ENCODE results near the gene CMTM6. TPM values are rescaled to one million over a fixed set of nuclear protein-coding genes. Genes with fewer than 3 reads are reported as not detected.
"Not testable (repeated sequence)": the region's sequence is repeated elsewhere in the genome, so short reads cannot be mapped to it uniquely, and the experiment has no call there.

The CMTM6 gene
- total and polyA plus RNA-seq, 7 donors = 19.9 to 82.0 (median 37.7) TPM

DNA sequence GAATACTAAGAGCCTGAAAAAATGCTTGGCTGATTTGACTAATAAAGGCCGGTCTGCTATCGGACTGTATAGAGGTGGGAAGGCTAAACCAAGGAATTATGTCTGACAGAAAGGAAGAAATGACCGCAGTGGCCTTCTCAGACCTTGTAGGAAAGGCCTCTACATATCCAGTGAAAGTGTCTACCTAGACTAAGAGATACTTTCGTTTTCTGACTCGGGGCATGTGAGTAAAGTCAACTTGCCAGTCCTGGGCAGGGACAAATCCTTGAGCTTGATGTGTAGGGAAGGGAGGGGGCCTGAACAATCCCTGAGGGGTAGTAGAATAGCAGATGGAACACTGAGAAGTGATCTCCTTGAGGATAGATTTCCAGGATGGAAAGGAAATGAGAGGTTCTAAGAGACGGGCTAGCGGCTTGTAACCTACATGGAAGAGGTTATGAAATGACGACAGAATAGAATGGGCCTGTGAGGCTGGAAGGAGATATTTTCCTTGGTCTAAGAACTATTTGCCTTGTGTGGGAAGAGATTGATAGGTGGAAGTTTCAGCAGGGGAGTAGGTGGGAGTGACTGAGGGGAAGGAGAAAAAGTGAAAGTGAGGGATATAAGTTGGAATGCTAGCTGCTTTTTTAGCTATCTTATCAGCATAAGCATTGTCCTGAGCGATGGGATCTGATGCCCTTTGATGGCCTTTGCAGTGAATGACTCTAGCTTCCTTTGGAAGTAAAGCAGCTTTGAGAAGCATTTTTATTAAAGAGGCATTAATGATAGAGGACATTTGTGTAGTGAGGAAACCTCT is 40.3 kb downstream of the CMTM6 start:
- H3K27me3 ChIP-seq; H3K4me1 ChIP-seq; H3K27ac ChIP-seq; DNase-seq; H3K36me3 ChIP-seq; intact Hi-C loops (cut with DNase I); H3K4me3 ChIP-seq; H3K9me3 ChIP-seq: not testable (repeated sequence)
- WGBS, 2 donors = 70 to 77% methylated on average over 7 to 8 of the region's 9 CpGs

DNA sequence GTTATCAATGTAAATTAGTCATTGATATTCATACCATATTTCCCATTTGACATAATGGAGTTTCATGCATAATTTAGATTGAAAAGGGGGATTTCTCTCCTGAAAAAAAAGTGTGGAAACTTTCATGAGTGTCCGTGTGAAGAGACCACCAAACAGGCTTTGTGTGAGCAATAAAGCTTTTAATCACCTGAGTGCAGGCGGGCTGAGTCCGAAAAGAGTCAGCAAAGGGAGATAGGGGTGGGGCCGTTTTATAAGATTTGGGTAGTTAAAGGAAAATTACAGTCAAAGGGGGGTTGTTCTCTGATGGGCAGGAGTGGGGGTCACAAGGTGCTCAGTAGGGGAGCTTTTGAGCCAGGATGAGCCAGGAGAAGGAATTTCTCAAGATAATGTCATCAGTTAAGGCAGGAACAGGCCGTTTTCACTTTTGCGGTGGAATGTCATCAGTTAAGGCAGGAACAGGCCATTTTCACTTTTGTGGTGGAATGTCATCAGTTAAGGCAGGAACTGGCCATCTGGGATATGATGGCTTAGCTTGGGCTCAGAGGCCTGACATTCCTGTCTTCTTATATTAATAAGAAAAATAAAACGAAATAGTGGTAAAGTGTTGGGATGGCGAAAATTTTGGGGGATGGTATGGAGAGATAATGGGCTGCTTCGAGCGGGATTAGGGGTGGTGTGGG is 41.7 kb downstream of the CMTM6 start:
- H3K36me3 ChIP-seq; H3K27me3 ChIP-seq; H3K4me1 ChIP-seq; intact Hi-C loops (cut with DNase I); H3K9me3 ChIP-seq; DNase-seq; H3K4me3 ChIP-seq; H3K27ac ChIP-seq: not testable (repeated sequence)
- 79 to 80% methylated on average over 10 of the region's 10 CpGs for WGBS, 2 donors

DNA sequence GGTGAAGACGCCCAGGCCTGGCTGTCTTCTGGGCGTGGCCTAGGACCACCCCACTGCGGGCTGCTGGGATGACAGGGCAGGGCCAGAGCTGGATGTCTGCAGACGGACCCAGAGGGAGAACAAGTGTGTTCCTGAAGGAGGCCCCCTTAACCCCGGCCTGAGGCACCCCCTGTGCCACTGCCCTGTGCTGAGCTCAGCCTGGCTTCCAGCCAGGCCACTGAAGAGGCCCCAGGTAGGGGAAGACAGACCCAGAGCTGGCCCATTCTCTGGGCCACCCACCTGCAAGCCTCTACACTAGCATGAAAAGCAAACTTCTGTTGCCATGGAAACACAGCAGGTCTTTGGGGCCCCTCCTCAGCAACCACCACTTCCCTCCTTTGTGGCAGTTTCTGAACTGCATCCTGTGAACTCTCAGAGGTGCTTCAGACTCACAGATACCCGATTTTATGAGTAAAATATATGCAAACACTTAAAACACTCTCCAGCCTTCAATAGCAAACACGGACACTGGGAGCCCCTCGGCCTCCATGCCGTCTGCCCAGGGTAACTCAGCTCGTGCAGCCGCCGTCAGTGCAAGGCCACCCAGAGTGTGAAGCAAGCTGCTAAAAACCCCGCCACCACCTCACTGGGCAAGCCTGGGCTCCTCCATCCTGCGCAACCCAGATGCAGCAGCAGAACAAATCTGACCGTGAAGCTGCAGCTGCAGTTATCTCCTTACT is 42.5 kb downstream of the CMTM6 start:
- Histone ChIP-seq H3K4me1 (no peaks in the 10 kb centered on the region), H3K4me3 (no peak overlapping the region), H3K27me3 (no peaks in the 10 kb centered on the region), H3K9me3 (no peaks in the 10 kb centered on the region), H3K27ac (no peak overlapping the region), H3K36me3 (no peaks in the 10 kb centered on the region)
- intact Hi-C loops (cut with DNase I) = no loop called here
- 50 to 78% methylated on average over 15 of the region's 15 CpGs for WGBS, 2 donors
- no peak for DNase-seq
- TF ChIP-seq EP300 (IDR thresholded peaks at IDR 0.05) (no peak), POLR2AphosphoS5 (IDR thresholded peaks at IDR 0.05) (no peak), POLR2A (IDR thresholded peaks at IDR 0.05) (no peak)
- TF ChIP-seq, protein P1, sequence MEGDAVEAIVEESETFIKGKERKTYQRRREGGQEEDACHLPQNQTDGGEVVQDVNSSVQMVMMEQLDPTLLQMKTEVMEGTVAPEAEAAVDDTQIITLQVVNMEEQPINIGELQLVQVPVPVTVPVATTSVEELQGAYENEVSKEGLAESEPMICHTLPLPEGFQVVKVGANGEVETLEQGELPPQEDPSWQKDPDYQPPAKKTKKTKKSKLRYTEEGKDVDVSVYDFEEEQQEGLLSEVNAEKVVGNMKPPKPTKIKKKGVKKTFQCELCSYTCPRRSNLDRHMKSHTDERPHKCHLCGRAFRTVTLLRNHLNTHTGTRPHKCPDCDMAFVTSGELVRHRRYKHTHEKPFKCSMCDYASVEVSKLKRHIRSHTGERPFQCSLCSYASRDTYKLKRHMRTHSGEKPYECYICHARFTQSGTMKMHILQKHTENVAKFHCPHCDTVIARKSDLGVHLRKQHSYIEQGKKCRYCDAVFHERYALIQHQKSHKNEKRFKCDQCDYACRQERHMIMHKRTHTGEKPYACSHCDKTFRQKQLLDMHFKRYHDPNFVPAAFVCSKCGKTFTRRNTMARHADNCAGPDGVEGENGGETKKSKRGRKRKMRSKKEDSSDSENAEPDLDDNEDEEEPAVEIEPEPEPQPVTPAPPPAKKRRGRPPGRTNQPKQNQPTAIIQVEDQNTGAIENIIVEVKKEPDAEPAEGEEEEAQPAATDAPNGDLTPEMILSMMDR (IDR thresholded peaks at IDR 0.05) = no peak

DNA sequence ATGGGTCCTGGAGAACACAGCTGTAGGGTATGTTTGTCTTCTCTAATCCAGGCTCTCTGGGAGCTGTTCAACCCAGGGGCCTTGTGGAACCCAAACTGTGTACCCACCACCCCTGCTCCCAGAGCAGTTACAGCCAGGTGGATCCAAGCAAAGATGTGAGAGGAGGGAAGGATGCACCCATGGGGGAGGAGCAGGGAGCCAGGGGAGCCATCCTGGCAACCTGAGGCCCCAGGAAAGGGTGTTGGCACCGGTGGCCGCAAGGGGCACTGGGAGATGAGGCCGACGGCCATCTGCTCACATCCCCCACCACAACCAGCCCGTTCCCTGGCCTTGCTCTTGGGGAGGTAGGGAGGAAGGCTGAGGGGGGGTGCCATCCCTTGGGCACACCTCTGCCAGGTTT is 43.2 kb downstream of the CMTM6 start:
- WGBS, 2 donors = 81 to 93% methylated on average over 5 of the region's 5 CpGs
- DNase-seq = no peak
- Histone ChIP-seq H3K9me3 (no peaks in the 10 kb centered on the region), H3K27ac (no peak overlapping the region), H3K36me3 (no peaks in the 10 kb centered on the region), H3K4me3 (no peak overlapping the region), H3K4me1 (no peaks in the 10 kb centered on the region), H3K27me3 (no peaks in the 10 kb centered on the region)
- TF ChIP-seq POLR2A (IDR thresholded peaks at IDR 0.05) = no peak
- TF ChIP-seq, protein P1 (IDR thresholded peaks at IDR 0.05) = no peak
- no peak for TF ChIP-seq EP300 (IDR thresholded peaks at IDR 0.05)
- no peak for TF ChIP-seq POLR2AphosphoS5 (IDR thresholded peaks at IDR 0.05)
- intact Hi-C loops (cut with DNase I) = no loop called here

DNA sequence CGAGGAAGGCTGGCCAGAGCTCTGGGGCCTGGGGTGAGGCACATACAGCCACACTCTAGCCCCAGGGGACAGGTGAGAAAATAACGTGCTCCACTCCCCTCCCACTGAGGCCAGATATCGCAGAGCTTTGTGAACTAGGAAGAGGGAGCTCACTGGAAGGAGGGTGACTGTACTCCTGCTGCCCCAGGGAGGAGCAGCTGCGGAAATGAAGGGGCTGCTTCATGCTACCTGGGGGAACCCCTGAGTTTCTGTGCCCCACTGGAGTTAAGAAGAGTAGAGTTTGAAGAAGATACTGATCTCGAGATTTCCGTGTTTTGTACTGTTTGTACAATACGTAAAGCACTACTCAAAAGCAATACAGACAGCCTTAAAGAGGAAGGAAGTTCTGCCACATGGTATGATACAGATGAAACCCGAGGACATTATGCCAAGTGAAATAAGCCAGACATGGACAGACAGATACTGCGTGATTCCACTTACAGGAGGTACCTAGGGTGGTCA is 44.6 kb downstream of the CMTM6 start:
- Histone ChIP-seq H3K4me1 (no peaks in the 10 kb centered on the region), H3K36me3 (no peaks in the 10 kb centered on the region), H3K27ac (peak overlapping the region in 1 of 4 donors; percentile 16), H3K9me3 (no peaks in the 10 kb centered on the region), H3K27me3 (no peaks in the 10 kb centered on the region), H3K4me3 (no peak overlapping the region)
- intact Hi-C loops (cut with DNase I) = no loop called here
- no peak for TF ChIP-seq EP300 (IDR thresholded peaks at IDR 0.05)
- TF ChIP-seq POLR2A (IDR thresholded peaks at IDR 0.05) = no peak
- TF ChIP-seq, protein P1 (IDR thresholded peaks at IDR 0.05) = no peak
- no peak for TF ChIP-seq POLR2AphosphoS5 (IDR thresholded peaks at IDR 0.05)
- no peak for DNase-seq
- WGBS, 2 donors = 43 to 80% methylated on average over 9 of the region's 9 CpGs

All from sigmoid colon (tissue), 7 donors.